Globus pallidus (tissue), 1 donor: ENCODE measurements around the gene DNTTIP2.
"Not testable (repeated sequence)": the region's sequence is repeated elsewhere in the genome, so short reads cannot be mapped to it uniquely, and the experiment has no call there.

Experiments
- DNase-seq: peaks from one replicate; pipeline ENCODE4 v3.0.0-alpha.2; 2015; ENCODE audit warnings: low spot score

Gene DNTTIP2, protein sequence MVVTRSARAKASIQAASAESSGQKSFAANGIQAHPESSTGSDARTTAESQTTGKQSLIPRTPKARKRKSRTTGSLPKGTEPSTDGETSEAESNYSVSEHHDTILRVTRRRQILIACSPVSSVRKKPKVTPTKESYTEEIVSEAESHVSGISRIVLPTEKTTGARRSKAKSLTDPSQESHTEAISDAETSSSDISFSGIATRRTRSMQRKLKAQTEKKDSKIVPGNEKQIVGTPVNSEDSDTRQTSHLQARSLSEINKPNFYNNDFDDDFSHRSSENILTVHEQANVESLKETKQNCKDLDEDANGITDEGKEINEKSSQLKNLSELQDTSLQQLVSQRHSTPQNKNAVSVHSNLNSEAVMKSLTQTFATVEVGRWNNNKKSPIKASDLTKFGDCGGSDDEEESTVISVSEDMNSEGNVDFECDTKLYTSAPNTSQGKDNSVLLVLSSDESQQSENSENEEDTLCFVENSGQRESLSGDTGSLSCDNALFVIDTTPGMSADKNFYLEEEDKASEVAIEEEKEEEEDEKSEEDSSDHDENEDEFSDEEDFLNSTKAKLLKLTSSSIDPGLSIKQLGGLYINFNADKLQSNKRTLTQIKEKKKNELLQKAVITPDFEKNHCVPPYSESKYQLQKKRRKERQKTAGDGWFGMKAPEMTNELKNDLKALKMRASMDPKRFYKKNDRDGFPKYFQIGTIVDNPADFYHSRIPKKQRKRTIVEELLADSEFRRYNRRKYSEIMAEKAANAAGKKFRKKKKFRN

DNA sequence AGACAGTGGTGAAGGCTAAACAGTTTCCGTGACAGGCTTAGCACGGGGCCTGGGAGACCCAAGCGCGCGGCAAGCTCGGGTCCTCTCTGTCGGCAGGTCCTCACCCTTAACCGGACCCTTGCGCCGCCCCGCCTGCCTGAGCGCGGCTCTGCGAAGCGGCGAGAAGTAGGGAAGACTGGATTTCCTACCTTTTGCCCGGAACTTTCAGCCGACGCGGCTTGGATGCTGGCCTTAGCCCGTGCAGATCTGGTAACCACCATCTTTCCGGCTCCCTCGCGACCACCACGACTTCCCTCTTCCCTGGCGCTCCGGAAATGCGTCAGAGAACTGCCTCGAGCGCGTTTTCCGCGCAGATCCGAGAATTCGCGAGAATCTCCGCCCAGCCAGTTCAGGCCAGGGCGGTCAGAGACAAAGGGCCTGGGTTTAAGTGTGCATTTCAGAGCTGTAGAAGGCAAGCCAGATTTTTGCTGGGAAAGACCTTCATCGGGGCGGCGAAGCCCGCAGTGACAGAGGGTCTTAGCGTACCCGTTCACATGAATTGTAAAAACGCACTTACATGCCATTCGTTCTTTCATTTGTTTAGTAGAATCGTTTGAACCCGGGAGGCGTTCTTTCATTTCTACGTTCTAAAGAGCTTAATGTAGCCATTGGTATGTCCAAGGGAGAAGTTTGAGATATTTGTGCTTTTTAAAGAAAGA lies at the start of gene DNTTIP2:
TSS of gene DNTTIP2 (minus strand) at position 318 of the 698 bp plus-strand sequence. CDS start at position 260, 58 bp downstream.
- DNase-seq: peak; percentile 90

DNA sequence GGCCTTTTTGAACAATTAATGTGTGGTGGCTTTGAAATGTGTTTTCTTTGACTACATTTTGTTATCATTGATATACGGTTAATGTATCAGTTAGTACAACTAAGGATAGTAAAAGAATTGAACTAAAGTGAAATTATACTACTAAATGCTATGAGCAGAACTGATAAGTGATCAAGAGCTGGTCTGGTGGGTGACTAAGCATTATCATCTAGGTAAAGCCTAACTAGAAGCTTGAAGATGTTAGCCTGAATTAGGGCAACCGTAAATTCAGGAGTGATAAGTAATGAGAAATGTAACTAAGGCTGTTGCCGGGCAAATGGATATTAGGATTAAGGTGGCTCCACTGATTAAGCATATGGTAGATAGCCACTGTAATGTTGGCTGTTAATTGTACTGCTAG lies 46.2 kb upstream of the DNTTIP2 start:
- no peak for DNase-seq

DNA sequence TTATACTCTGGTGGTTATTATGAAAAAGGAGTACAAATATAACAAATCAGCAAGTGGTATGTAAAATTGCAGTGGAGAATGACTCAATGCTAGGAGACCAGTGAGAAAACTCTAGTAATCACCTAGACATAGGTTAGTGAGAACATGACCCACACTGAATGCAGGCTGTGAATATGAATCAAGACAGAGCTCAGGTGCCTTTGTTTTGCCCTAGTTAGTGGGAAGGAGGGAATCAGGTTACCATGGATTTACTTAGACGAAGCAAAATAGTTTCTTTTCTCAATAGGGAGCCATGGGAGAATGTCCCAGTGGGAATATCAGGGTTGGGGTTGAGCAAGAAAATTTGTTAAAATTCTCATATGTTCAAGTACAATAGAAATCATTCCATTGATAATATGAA lies 40.8 kb upstream of the DNTTIP2 start:
- DNase-seq: no peak

DNA sequence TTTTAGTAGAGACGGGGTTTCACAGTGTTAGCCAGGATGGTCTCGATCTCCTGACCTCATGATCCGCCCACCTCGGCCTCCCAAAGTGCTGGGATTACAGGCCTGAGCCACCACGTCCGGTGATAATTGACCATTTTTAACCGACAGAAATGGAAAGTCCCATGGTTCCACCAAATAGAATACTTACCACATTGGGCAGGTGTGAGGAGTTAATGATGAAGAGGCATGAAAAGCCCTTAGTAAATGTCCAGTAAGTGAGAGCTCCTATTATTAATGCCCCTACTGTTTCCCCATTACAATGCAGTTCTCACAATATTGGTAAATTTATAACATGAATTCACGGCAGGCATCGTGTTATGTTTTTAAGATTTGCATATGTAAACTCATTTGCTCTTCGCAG lies 38.3 kb upstream of the DNTTIP2 start:
- no peak for DNase-seq

DNA sequence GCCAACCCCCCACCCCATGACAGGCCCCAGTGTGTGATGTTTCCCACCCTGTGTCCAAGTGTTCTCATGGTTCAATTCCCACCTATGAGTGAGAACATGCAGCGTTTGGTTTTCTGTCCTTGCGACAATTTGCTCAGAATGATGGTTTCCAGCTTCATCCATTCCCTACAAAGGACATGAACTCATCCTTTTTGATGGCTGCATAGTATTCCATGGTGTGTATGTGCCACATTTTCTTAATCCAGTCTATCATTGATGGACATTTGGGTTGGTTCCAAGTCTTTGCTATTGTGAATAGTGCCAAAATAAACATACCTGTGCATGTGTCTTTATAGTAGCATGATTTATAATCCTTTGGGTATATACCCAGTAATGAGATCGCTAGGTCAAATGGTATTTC lies 31.9 kb upstream of the DNTTIP2 start:
- not testable (repeated sequence) for DNase-seq

DNA sequence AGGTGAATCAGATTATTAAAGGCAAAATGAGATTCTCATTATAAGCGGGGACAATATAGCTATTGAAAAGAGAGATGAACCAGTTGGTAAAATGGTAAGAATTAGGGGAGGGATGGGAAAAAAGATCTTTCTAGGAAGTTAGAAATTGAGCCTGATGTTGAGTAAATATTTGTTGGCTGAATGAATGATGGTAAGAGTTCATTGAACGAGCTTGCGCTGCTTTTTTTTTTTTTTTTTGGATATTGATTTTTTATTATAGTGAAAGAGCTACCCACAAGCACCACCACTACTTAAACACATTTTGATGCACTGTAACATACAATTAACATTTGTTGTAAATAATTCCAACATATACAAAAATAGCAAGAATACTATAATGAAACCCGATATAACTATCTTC lies 31.3 kb upstream of the DNTTIP2 start:
- DNase-seq: no peak

DNA sequence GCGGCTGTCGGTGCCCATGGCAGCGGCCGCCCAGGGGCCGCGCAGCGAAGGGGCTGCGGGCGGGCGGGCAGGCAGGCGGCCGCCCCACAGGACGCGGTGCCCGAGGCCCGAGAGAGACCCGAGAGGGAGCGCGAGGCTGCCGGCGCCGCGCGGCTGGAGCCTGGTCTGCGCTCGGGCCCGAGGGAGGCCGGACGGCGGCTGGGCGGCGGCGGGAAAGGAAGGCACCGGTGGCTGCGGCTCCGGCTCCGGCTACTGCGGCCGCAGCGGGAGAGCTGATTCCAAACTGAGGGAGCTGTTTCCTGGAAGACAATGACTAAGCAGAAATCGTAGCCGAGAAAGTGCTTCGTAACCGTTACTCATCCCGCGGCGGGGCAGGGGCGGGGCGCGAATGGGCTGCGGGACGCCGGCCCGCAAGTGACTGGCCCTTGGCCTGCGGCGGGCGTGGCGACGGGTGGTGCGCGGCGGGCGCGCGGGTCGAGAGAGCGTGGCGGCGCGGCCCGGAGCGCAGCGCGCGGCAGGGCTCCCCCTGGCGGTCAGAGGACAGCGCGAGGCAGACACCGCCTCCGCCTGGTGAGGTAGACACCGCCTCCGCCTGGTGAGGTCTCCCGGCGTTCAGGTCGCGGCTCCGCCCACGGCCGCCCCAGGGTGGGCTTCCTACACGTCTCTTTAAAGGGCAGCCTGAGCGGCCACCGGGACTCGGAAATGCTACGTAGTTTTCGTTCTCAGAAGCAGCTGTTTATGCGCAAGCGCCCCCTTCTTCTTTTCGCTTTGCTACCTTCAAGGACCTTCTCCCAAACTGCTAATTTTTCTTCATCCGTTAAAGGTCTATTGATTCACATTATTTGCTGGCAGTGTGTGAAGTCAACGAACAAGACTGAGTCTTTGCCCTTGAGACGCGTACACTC lies 30.4 kb upstream of the DNTTIP2 start, which contains the start of gene GCLM:
TSS of gene GCLM (minus strand) at position 285 of the 905 bp plus-strand sequence. CDS start at position 18, 267 bp downstream.
- peak; percentile 84 for DNase-seq

DNA sequence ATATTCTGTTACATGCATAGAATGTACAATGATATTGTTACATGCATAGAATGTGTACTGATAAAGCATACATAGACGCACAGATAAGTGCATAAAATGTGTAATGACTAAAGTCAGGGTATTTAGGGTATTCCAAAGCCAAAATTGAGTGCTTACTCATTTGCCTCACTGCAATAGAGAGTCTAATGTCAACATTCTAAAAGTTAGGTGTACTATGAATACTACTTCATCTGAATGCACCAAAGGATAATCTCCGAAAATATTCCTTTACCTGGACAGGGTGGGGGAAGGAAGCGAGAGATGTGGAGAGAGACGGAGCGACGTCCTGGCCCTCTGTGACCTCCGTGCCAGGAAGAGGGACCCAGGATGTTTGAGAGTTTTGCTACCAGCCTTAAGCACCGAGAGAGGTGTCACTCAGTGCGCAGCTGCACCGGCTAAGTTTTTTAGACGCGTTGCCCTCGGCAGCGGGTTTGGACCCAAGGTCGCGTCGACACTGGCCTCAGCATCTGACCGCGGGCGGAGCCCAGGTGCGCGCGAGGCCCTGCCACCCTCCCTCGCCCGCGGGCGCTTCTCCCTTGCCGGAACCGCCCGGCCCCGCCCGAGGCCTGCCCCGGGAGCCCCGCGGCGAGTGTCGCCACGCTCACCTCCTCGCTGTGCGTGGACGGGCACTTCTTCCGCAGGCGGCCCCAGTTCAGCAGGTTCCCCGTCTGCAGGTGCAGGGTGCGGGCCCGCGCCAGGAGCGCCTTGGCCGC lies 29.6 kb upstream of the DNTTIP2 start:
- DNase-seq: no peak

DNA sequence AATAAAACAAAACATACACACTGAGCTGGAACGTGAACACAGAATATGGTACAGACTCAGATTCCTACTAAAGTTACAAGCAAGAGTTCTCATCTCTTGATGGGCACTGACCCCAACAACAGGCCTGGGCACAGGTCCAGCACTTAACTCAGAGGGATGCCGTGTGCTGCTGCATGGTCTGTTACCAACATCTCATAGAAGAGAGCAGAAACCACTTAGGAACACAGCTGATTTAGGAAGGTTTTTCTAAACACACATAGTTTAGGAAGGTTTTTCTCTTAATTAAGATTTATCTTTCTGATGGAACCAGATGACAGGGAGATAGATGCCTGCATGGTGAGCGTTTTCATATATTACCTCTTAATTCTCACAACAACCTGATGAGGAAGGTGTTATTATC lies 28.7 kb upstream of the DNTTIP2 start:
- no peak for DNase-seq

DNA sequence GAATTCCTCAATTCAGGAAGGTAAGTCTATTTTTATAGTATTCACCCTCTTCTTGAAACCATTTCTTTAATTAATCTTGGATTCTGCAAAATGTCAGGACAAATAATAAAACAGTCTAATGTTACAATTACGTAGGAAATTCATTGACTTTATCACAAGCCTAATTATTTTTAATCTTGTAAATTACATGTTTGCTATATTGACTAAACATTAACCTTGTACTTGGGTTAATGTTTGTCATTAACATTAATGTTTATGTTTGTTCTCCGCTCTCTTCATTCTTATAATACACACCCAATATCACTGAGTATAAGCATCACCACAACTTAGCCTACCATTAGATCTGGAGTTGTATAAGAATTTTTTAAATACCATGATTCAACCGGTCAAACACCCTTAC lies 27.5 kb upstream of the DNTTIP2 start:
- no peak for DNase-seq

DNA sequence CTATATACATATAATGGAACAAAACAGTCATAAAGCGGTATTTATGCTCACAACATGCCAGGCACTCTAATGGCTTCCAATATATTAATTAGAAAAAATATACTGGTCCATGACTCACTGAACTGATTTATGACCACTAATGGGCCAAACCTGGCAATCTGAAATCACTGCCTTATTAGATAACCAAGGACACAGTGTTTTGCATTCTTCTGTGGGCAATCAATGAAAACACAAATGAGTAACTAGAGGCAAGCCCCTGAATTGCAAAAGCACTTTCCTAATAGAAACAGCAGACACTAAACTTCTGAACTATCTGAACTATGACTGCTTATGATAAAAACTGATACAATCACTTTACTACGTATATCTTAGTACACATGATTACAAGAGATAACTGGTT lies 26.7 kb upstream of the DNTTIP2 start:
- no peak for DNase-seq

DNA sequence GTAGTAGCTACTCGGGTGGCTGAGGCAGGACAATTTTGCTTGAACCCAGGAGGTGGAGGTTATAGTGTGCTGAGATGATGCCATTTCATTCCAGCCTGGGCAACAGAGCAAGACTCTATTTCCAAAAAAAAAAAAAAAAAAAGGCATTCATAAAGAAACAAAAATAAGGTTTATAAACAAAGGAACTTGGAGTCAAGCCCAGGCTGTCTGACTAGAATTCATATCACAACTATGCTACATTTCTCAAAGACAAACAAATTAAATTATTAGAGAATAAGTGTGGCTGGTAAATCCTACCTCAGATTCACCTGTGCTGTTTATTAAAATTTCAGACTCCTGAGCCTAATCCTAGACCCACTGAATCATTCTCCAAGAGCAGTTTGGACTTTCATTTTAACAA lies 26.0 kb upstream of the DNTTIP2 start:
- DNase-seq: no peak

DNA sequence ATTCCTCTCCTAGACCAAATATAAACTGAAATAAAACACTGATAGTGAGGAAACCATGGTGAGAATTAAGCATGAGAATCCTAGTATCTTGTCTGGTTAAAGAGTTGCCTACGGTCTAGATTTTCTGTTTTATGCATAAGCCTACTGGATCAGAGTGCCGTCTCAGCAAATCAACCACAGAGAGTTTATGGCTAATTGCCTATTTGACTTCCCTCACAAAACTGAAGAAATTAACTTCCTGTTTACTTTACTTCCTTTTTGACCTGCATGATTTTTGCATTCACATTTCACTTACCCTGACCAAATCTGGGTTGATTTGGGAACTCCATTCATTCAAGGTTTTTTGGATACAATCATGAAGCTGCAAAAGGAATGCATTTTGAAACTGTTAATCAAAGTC lies 25.2 kb upstream of the DNTTIP2 start:
- DNase-seq: no peak

DNA sequence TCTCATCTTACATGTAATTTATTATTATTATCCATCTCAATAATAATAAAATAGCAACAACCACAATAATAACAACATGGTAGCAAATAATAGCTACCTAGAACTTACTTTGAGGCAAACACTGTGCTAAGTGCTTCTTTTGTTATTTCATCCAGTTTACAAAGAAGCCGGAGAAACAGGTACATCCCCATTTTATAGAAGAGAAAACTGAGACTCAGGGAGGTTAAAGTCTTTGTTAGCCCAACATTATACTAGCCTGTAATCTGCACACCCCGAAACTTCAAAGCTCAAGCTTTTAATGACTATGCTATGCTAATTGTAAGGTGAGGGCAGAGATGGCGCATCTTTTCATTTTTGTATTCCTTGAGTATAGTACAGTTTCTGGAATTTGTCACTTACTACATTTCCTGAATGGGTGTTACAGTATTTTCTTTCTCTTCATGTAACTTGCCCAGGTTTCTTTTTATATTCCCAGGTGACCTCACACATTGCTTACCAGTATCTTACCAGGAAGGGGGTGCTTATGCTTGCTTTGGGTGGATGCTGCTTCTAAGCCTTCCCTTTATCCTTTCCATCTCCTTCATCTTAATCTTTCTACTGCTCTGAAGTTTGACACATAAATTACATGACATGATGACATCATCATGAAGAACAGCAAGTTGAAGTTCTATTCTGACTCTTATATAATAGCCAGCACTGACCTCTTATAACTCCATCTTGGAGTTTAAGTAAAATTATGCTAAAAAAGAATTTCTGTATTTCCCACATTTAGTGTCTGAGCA lies 21.9 kb upstream of the DNTTIP2 start:
- no peak for DNase-seq

DNA sequence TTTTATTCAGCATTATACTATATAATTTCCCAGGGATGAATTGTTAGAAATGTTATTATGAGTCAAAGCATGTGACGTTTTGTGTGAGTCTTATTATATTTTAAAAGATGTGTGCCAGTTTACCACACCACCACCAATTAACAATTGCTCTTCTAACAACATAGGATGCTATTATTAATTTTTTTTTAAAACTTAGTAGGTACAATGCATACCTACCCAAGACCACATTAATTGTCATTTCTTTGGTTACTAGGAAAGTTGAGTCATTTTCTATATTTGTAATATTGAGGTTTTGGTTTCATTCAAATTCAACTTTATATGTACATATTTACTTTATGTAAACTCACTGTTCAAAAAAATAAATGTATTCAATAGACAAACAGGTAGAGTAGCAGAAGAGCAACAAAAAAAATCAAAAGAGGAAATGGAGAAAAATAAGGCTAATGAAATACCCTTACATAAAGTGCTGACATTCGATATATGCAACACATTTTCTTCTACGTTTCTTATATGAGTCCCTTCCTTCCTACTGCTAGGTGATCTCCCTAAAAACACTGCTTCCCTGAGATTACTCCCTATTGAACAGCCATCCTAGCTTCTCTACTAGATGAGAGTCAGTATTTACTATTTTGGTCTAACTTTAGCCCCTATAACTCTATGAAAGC lies 20.7 kb upstream of the DNTTIP2 start:
- no peak for DNase-seq

DNA sequence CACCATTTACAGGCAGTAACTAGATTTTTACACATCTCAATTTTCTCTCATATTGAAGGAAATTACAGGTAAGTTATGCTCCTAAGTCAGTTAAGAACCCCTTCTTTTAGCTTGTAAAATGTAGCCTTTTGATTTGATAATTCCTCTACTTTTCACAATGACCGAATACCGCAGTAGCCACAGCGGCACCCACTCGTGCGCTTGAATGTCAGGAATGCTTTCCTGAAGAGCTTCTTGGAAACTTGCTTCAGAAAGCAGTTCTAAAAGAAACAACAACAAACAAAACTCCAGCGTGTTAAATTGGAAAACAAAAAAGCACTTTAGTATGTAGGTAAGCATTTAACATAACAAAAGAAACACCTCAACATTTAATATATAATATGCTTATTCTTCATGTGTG lies 9.9 kb upstream of the DNTTIP2 start:
- DNase-seq: no peak

DNA sequence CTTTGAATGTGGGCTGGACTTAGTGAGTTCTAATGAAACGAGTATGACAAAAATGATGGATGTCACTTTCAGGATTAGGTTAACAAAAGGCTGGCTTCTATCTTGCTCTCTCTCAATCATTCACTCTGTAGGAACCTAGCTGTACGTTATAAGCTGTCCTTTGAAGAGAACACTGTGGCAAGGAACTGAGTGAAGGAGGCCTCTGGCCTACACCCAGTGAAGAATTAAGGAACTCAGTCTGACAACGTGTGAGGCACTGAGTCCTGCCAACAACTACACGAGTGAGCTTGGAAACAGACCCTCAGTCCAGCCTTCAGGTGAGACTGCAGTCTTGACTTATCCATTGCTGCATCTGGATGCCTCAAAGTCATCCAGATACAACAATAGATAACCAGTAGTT lies 3.3 kb upstream of the DNTTIP2 start:
- DNase-seq: no peak

DNA sequence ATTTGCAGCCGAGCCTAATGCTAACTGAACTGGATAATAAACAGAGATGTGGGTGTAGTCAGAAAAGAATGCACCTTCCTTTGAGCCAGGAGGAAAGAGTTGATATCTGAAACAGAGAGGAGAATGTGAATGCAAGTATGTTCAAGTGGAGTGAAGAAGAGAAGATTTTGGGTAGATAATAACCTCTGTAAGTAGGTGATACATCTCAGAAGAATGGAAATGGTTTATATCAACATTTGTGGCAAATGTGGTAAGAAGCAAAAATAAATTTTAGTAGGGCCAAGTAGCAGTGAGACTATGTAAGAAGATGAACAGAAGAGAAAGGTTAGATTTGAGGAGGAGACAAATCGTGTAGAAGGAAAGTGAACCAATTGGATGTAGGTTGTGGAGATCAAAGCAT lies 1.7 kb upstream of the DNTTIP2 start:
- DNase-seq: no peak

DNA sequence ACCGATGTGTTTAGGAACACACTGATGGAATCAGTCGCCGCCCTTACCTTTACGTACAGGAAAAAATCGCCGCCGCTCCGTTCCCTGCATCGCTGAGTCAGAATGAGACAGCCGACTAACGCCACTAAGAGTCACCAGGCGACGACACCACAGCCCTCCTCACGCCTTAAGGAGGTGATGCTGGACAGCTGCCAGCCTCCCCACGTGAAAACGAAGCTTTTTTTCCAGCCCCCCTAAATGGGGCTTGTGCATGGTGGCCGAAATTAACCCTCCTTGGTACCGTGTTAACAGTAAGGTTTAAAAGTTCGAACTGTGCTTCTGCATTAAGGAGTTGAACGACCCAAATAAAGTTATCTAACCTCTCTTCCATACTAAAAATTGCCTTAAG lies 511 bp downstream of the DNTTIP2 start:
- peak; percentile 26 for DNase-seq

DNA sequence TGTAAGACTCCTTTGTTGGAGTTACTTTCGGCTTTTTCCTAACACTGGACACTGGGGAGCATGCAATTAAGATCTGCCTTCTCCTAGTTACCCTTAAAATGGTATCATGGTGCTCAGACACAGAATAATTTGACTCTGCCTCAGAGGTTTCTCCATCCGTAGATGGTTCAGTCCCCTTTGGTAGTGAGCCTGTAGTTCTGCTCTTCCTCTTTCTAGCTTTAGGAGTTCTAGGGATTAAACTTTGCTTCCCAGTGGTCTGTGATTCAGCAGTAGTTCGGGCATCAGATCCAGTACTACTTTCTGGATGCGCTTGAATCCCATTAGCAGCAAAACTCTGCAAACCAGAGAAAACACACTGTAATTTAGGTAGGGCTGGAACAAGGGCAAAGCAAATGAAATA lies 1.5 kb downstream of the DNTTIP2 start:
- no peak for DNase-seq
